ENCODE results near the gene IL21R. TPM values are rescaled to one million over a fixed set of nuclear protein-coding genes. Genes with fewer than 3 reads are reported as not detected.

The IL21R gene
- total and polyA plus RNA-seq, 9 of the 15 experiments (the other 6 are each of a cell fraction or from before 2014, with no cell fraction given), result 0.04 to 0.34 (median 0.18) TPM; not detected in 1

DNA sequence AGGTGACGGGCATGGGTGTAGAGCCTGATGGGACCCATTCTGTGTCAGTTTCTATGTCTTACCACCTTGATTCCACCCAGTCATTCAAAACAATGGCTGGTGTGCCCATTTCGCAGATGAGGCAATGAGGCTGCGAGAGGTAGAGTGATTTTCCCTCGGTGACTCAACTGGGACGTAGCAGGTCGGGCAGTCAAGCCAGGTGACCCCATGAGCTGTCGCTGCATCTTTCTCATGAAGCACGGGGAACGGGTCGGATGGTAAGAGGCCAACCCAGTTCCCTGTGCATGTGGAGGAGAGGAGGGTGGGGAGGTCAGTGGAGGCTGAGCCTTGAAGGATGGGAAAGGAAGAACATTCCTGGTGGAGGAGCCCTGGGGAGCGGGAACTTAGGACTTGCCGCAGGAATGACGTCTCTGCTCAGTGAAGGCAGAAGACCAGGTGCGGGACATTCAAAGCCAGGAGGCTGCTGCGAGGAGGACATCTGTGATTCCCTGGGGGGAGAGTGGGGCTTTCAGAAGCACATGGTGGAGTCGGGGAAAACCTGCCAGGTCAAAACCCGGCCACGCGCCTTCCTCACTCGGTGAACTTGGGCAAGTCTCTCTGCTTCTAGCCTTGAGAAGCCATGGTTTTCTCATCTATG, 1.1 kb downstream of the IL21R start:
- BruUV-seq (replicated peaks), result no TSS peak
- H2AFZ ChIP-seq (ENCODE audit: low read depth, low read length), result no peak overlapping the region
- FAIRE-seq, result no peak
- no peaks in the 10 kb centered on the region for H3K9me3 ChIP-seq (replicated peaks; ENCODE audit: control insufficient read depth, insufficient read depth, low read depth, low read length)
- H3K9ac ChIP-seq (ENCODE audit: insufficient read depth in 1 of 2, low read depth in 2 of 2, low read length in 2 of 2), result no peak overlapping the region
- peaks cover 2% of the 10 kb centered on the region for H3K9me1 ChIP-seq (ENCODE audit: control insufficient read depth, insufficient read depth, low read length)
- H4K20me1 ChIP-seq (replicated peaks; ENCODE audit: control insufficient read depth, insufficient read depth, low read length), result peaks cover 4% of the 10 kb centered on the region; the same call in 1 of the 2 replicates
- intact Hi-C loops (cut with micrococcal nuclease), result no loop called here
- H3K36me3 ChIP-seq (ENCODE audit: control insufficient read depth, insufficient read depth, low read length), result no peaks in the 10 kb centered on the region
- no peak overlapping the region for H3K27ac ChIP-seq (ENCODE audit: extremely low read depth, low read depth, low read length)
- H3K4me1 ChIP-seq (replicated peaks in 1 of 2; ENCODE audit: control insufficient read depth in 2 of 2, insufficient read depth in 2 of 2, low read length in 2 of 2), result peaks cover 0 to 7% of the 10 kb centered on the region in 2 experiments; a peak in 4 of 5 replicates
- DNase-seq (ENCODE audit: extremely low read depth in 1 of 4, low spot score in 3 of 4), result no peak
- TF ChIP-seq TBL1XR1 (IDR thresholded peaks at IDR 0.05; ENCODE audit: low read length in 2 of 2), result no peak
- TF ChIP-seq NONO (IDR thresholded peaks at IDR 0.05; ENCODE audit: low read depth in 2 of 2, low read length in 1 of 2), result no peak
- no peak for TF ChIP-seq SMARCC2 (IDR thresholded peaks at IDR 0.05; ENCODE audit: low read depth)
- no peak for TF ChIP-seq POLR3A (IDR thresholded peaks at IDR 0.05; ENCODE audit: borderline replicate concordance, extremely low read depth, insufficient read depth, insufficient read length)
- no peak for TF ChIP-seq MAFG (tag; conservative IDR thresholded peaks at IDR 0.05)
- TF ChIP-seq, protein P1, sequence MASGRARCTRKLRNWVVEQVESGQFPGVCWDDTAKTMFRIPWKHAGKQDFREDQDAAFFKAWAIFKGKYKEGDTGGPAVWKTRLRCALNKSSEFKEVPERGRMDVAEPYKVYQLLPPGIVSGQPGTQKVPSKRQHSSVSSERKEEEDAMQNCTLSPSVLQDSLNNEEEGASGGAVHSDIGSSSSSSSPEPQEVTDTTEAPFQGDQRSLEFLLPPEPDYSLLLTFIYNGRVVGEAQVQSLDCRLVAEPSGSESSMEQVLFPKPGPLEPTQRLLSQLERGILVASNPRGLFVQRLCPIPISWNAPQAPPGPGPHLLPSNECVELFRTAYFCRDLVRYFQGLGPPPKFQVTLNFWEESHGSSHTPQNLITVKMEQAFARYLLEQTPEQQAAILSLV (tag; IDR thresholded peaks at IDR 0.05), result no peak
- no peak for TF ChIP-seq HCFC1 (IDR thresholded peaks at IDR 0.05; ENCODE audit: low read depth, low read length)
- TF ChIP-seq, protein P2, sequence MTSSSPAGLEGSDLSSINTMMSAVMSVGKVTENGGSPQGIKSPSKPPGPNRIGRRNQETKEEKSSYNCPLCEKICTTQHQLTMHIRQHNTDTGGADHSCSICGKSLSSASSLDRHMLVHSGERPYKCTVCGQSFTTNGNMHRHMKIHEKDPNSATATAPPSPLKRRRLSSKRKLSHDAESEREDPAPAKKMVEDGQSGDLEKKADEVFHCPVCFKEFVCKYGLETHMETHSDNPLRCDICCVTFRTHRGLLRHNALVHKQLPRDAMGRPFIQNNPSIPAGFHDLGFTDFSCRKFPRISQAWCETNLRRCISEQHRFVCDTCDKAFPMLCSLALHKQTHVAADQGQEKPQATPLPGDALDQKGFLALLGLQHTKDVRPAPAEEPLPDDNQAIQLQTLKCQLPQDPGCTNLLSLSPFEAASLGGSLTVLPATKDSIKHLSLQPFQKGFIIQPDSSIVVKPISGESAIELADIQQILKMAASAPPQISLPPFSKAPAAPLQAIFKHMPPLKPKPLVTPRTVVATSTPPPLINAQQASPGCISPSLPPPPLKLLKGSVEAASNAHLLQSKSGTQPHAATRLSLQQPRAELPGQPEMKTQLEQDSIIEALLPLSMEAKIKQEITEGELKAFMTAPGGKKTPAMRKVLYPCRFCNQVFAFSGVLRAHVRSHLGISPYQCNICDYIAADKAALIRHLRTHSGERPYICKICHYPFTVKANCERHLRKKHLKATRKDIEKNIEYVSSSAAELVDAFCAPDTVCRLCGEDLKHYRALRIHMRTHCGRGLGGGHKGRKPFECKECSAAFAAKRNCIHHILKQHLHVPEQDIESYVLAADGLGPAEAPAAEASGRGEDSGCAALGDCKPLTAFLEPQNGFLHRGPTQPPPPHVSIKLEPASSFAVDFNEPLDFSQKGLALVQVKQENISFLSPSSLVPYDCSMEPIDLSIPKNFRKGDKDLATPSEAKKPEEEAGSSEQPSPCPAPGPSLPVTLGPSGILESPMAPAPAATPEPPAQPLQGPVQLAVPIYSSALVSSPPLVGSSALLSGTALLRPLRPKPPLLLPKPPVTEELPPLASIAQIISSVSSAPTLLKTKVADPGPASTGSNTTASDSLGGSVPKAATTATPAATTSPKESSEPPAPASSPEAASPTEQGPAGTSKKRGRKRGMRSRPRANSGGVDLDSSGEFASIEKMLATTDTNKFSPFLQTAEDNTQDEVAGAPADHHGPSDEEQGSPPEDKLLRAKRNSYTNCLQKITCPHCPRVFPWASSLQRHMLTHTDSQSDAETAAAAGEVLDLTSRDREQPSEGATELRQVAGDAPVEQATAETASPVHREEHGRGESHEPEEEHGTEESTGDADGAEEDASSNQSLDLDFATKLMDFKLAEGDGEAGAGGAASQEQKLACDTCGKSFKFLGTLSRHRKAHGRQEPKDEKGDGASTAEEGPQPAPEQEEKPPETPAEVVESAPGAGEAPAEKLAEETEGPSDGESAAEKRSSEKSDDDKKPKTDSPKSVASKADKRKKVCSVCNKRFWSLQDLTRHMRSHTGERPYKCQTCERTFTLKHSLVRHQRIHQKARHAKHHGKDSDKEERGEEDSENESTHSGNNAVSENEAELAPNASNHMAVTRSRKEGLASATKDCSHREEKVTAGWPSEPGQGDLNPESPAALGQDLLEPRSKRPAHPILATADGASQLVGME (CRISPR knock-in tag; IDR thresholded peaks at IDR 0.05), result no peak
- no peak for TF ChIP-seq SRSF9 (IDR thresholded peaks at IDR 0.05; ENCODE audit: borderline replicate concordance, low read depth, low read length)
- TF ChIP-seq, protein P3, sequence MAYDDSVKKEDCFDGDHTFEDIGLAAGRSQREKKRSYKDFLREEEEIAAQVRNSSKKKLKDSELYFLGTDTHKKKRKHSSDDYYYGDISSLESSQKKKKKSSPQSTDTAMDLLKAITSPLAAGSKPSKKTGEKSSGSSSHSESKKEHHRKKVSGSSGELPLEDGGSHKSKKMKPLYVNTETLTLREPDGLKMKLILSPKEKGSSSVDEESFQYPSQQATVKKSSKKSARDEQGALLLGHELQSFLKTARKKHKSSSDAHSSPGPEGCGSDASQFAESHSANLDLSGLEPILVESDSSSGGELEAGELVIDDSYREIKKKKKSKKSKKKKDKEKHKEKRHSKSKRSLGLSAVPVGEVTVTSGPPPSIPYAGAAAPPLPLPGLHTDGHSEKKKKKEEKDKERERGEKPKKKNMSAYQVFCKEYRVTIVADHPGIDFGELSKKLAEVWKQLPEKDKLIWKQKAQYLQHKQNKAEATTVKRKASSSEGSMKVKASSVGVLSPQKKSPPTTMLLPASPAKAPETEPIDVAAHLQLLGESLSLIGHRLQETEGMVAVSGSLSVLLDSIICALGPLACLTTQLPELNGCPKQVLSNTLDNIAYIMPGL (CRISPR knock-in tag; IDR thresholded peaks at IDR 0.05), result no peak
- in situ Hi-C loops (cut with MboI), result no loop called here
- no peak overlapping the region for H3K4me2 ChIP-seq (ENCODE audit: insufficient read depth, low read length)
- H3K4me3 ChIP-seq, result no peak overlapping the region
- no peak for ATAC-seq
- ChIA-PET POLR2A (interaction anchor here (0.6 kb wide), 2 partner anchors 157 to 1225 kb away, joined by 3 read pairs; no protein-coding TSS in a partner anchor), CTCF (ENCODE audit: low intra/inter-chr PET ratio) (no interaction called here)
- peaks cover 28 to 50% of the 10 kb centered on the region in 2 experiments for H3K27me3 ChIP-seq (ENCODE audit: control insufficient read depth in 2 of 2, insufficient read depth in 2 of 2, low read length in 2 of 2)
- WGBS (ENCODE audit: insufficient coverage, low coverage, missing lambda C conversion rate), result 11% methylated on average over 20 of the region's 20 CpGs
- H3K79me2 ChIP-seq (ENCODE audit: control insufficient read depth, insufficient read depth, low read length), result no peaks in the 10 kb centered on the region
